ENCODE results near the gene PRXL2B.

Gene PRXL2B

GRCh38 chr1:2592672-2593071 lies 6.1 kb downstream of the PRXL2B start:
- TF ChIP-seq ZFX (IDR thresholded peaks at IDR 0.05) (no peak), CTCF (conservative IDR thresholded peaks at IDR 0.05) (no peak)
- H3K27ac ChIP-seq, result peak overlapping the region; percentile 76

- TF ChIP-seq ZFX (IDR thresholded peaks at IDR 0.05) (no peak), CTCF (conservative IDR thresholded peaks at IDR 0.05) (no peak)
- peak overlapping the region; percentile 76 for H3K27ac ChIP-seq
Observed at GRCh38 chr1:2593251-2593878, 6.8 kb downstream of the PRXL2B start.

GRCh38 chr1:2594001-2594640 lies 7.5 kb downstream of the PRXL2B start:
- TF ChIP-seq CTCF (conservative IDR thresholded peaks at IDR 0.05) (no peak), ZFX (IDR thresholded peaks at IDR 0.05) (no peak)
- no peak overlapping the region for H3K27ac ChIP-seq

GRCh38 chr1:2594641-2595131 lies 8.1 kb downstream of the PRXL2B start:
- no peak overlapping the region for H3K27ac ChIP-seq
- no peak for TF ChIP-seq ZFX (IDR thresholded peaks at IDR 0.05)
- TF ChIP-seq CTCF (conservative IDR thresholded peaks at IDR 0.05), result no peak

GRCh38 chr1:2595261-2595811 lies 8.8 kb downstream of the PRXL2B start:
- TF ChIP-seq CTCF (conservative IDR thresholded peaks at IDR 0.05), result no peak
- TF ChIP-seq ZFX (IDR thresholded peaks at IDR 0.05), result no peak
- H3K27ac ChIP-seq, result no peak overlapping the region

GRCh38 chr1:2595812-2596529 lies 9.4 kb downstream of the PRXL2B start:
- TF ChIP-seq ZFX (IDR thresholded peaks at IDR 0.05) (no peak), CTCF (conservative IDR thresholded peaks at IDR 0.05) (no peak)
- no peak overlapping the region for H3K27ac ChIP-seq

Data from C4-2B (cell line).